HUES64 (cell line): ENCODE data around the gene RBMS3.

ENCODE experiments used
- H3K27ac ChIP-seq: 2 replicates; pipeline ENCODE4 v1.7.0; 2013; ENCODE audit warnings: low read depth, low read length, inconsistent platforms
- H3K27me3 ChIP-seq: 2 replicates; pipeline ENCODE4 v1.6.1; 2013; ENCODE audit warnings: mild to moderate bottlenecking, low read length; ENCODE audit not compliant: insufficient read depth
- H3K36me3 ChIP-seq: 2 replicates; pipeline ENCODE4 v1.6.1; 2013; ENCODE audit warnings: mild to moderate bottlenecking, low read length; ENCODE audit not compliant: insufficient read depth
- H3K4me1 ChIP-seq: 2 replicates; pipeline ENCODE4 v1.6.1; 2013; ENCODE audit warnings: mild to moderate bottlenecking, low read length, moderate library complexity; ENCODE audit not compliant: insufficient read depth
- H3K4me3 ChIP-seq: 2 replicates; pipeline ENCODE4 v1.5.1; 2013; ENCODE audit warnings: mild to moderate bottlenecking, low read length, moderate library complexity
- H3K9ac ChIP-seq: 2 replicates; pipeline ENCODE4 v1.6.1; 2013; ENCODE audit warnings: mild to moderate bottlenecking, low read depth, low read length
- H3K9me3 ChIP-seq: 2 replicates; pipeline ENCODE4 v1.6.1; 2013; ENCODE audit warnings: low read depth, low read length; ENCODE audit not compliant: insufficient read depth
- WGBS: fragments of 150-250, 120-280 bp; methylation state at CpG from one replicate; pipeline ENCODE4 v1.1.7; 2013; ENCODE audit warnings: missing lambda C conversion rate; 5-methylcytosine and 5-hydroxymethylcytosine counted together

RBMS3 gene

GRCh38 chr3:29590461-29590860, 309.6 kb downstream of the RBMS3 start:
- H3K9me3 ChIP-seq = no peaks in the 10 kb centered on the region
- no peaks in the 10 kb centered on the region for H3K27me3 ChIP-seq
- H3K36me3 ChIP-seq = no peaks in the 10 kb centered on the region
- H3K4me1 ChIP-seq = no peaks in the 10 kb centered on the region
- no peak overlapping the region for H3K4me3 ChIP-seq
- H3K27ac ChIP-seq = no peak overlapping the region
- H3K9ac ChIP-seq = no peak overlapping the region

- no peaks in the 10 kb centered on the region for H3K27me3 ChIP-seq
- no peaks in the 10 kb centered on the region for H3K9me3 ChIP-seq
- H3K36me3 ChIP-seq = no peaks in the 10 kb centered on the region
- no peaks in the 10 kb centered on the region for H3K4me1 ChIP-seq
- 95% methylated on average over 3 of the region's 3 CpGs for WGBS
- H3K27ac ChIP-seq = no peak overlapping the region
- H3K9ac ChIP-seq = no peak overlapping the region
- no peak overlapping the region for H3K4me3 ChIP-seq
Observed at GRCh38 chr3:29591579-29591978, 310.7 kb downstream of the RBMS3 start.

DNA sequence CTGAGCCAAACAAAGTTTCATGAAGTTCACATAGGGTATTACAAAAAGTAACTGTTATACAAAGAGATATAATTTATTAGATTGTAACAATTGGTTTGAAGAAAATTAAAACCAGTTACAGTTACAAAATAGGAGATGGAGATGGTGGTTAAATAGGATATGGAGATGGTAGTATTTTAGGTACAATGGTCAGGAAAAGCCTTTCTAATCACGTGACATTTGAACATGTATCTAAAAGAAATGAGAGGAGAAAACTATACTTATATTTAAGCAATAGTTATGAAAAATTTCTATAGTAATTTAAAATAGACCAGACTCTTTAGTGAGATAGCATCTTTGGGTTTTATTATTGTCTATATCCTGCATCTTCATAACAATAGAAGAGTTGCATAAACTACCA, 312.9 kb downstream of the RBMS3 start:
- Histone ChIP-seq H3K27ac (no peak overlapping the region), H3K4me1 (no peaks in the 10 kb centered on the region), H3K36me3 (no peaks in the 10 kb centered on the region), H3K4me3 (no peak overlapping the region), H3K9me3 (no peaks in the 10 kb centered on the region), H3K9ac (no peak overlapping the region), H3K27me3 (no peaks in the 10 kb centered on the region)
- no CpG with 5 or more reads among the region's 1 CpG for WGBS

DNA sequence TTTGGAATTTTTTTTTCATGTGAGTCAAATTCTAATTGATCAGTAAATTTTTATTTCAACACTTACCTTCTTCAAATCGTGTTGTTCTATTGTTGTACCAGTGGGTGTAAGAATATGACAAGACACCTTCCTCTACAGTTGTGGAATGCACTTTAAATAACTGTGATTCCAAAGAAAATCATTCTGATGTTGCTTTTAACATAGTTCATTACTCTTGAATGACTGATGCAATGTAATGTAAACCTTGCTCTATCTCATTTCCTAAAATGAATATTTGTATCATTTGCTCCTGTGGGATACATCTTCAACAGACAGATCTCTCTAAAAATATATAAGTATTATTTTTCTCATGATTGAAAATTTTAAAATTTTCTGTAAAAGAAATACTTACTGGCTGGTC, 313.4 kb downstream of the RBMS3 start:
- no peaks in the 10 kb centered on the region for H3K27me3 ChIP-seq
- no peaks in the 10 kb centered on the region for H3K9me3 ChIP-seq
- no peak overlapping the region for H3K9ac ChIP-seq
- H3K27ac ChIP-seq = no peak overlapping the region
- no peak overlapping the region for H3K4me3 ChIP-seq
- no CpG with 5 or more reads among the region's 1 CpG for WGBS
- no peaks in the 10 kb centered on the region for H3K4me1 ChIP-seq
- no peaks in the 10 kb centered on the region for H3K36me3 ChIP-seq

- Histone ChIP-seq H3K36me3 (no peaks in the 10 kb centered on the region), H3K4me3 (no peak overlapping the region), H3K9me3 (no peaks in the 10 kb centered on the region), H3K27ac (no peak overlapping the region), H3K9ac (no peak overlapping the region), H3K27me3 (no peaks in the 10 kb centered on the region), H3K4me1 (peaks cover 7% of the 10 kb centered on the region)
- 79% methylated on average over 3 of the region's 3 CpGs for WGBS
Observed at GRCh38 chr3:29597376-29598008, 316.6 kb downstream of the RBMS3 start.

- no peaks in the 10 kb centered on the region for H3K9me3 ChIP-seq
- 68% methylated on average over 4 of the region's 4 CpGs for WGBS
- no peak overlapping the region for H3K9ac ChIP-seq
- peaks cover 7% of the 10 kb centered on the region for H3K4me1 ChIP-seq
- no peaks in the 10 kb centered on the region for H3K36me3 ChIP-seq
- H3K27ac ChIP-seq = no peak overlapping the region
- H3K27me3 ChIP-seq = no peaks in the 10 kb centered on the region
- no peak overlapping the region for H3K4me3 ChIP-seq
Observed at GRCh38 chr3:29601861-29602585, 321.2 kb downstream of the RBMS3 start.

- H3K9me3 ChIP-seq = no peaks in the 10 kb centered on the region
- WGBS = 100% methylated on average over 1 of the region's 2 CpGs
- H3K27me3 ChIP-seq = no peaks in the 10 kb centered on the region
- H3K9ac ChIP-seq = no peak overlapping the region
- H3K4me3 ChIP-seq = no peak overlapping the region
- no peak overlapping the region for H3K27ac ChIP-seq
- no peaks in the 10 kb centered on the region for H3K36me3 ChIP-seq
- no peaks in the 10 kb centered on the region for H3K4me1 ChIP-seq
Observed at GRCh38 chr3:29605845-29606244, 325.0 kb downstream of the RBMS3 start.

DNA sequence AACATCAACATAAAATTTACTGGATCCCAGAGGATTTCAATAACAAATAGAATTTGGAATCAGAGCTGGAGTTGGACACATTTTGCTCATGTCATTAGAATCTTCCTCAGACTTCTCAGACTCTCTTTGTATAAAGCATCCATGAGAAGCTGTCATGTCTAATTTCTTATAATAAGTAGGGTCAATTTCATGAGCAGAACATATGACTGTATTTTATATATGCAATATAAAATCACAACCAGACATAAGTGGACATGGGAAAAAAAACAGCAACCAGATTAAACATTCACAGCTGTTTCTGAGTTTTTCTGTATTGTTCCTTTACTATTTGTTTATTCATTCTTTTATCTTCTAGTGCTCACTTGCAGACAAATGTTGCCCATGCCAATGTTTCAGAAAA, 325.5 kb downstream of the RBMS3 start:
- no peaks in the 10 kb centered on the region for H3K4me1 ChIP-seq
- H3K27ac ChIP-seq = no peak overlapping the region
- no peak overlapping the region for H3K9ac ChIP-seq
- H3K9me3 ChIP-seq = no peaks in the 10 kb centered on the region
- no peaks in the 10 kb centered on the region for H3K36me3 ChIP-seq
- H3K4me3 ChIP-seq = no peak overlapping the region
- H3K27me3 ChIP-seq = no peaks in the 10 kb centered on the region

- Histone ChIP-seq H3K27ac (no peak overlapping the region), H3K27me3 (no peaks in the 10 kb centered on the region), H3K4me3 (no peak overlapping the region), H3K36me3 (no peaks in the 10 kb centered on the region), H3K4me1 (no peaks in the 10 kb centered on the region), H3K9ac (no peak overlapping the region), H3K9me3 (no peaks in the 10 kb centered on the region)
- 85% methylated on average over 3 of the region's 3 CpGs for WGBS
Observed at GRCh38 chr3:29608414-29609327, 327.8 kb downstream of the RBMS3 start.

DNA sequence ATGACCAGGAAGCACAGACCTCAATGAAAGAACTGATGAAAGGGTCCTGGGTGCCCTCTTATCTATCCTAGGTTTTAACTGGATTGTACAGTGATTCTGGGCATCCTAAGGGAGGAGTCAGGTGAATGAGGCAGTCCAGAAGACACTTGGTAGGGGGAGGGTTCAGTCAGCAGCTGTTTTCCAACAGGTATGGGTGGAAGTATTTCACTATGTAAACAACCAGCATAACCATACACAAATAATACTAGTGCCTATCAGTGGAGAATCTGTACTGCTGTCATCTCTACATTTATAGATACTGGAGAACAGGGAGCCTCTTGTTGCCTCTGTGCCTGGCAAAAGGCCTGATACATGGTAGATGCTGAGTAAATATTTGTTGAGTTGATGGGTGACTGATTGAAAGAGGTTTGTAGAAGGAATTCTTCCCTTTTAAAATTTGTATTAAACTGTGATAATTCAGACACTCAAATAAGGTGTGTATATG, 328.5 kb downstream of the RBMS3 start:
- no peak overlapping the region for H3K9ac ChIP-seq
- no peaks in the 10 kb centered on the region for H3K9me3 ChIP-seq
- no peak overlapping the region for H3K27ac ChIP-seq
- H3K36me3 ChIP-seq = no peaks in the 10 kb centered on the region
- H3K4me1 ChIP-seq = no peaks in the 10 kb centered on the region
- no peaks in the 10 kb centered on the region for H3K27me3 ChIP-seq
- no peak overlapping the region for H3K4me3 ChIP-seq

GRCh38 chr3:29610781-29611180, 329.9 kb downstream of the RBMS3 start:
- H3K27me3 ChIP-seq = no peaks in the 10 kb centered on the region
- no peaks in the 10 kb centered on the region for H3K36me3 ChIP-seq
- H3K9ac ChIP-seq = no peak overlapping the region
- no peaks in the 10 kb centered on the region for H3K9me3 ChIP-seq
- H3K27ac ChIP-seq = no peak overlapping the region
- no peaks in the 10 kb centered on the region for H3K4me1 ChIP-seq
- no peak overlapping the region for H3K4me3 ChIP-seq
